ENCODE results near the gene UBP1. TPM values are rescaled to one million over a fixed set of nuclear protein-coding genes. Genes with fewer than 3 reads are reported as not detected.

UBP1 gene
- total RNA-seq, 4 donors from 2014 or later: 51.4 to 71.4 (median 53.9) TPM

DNA sequence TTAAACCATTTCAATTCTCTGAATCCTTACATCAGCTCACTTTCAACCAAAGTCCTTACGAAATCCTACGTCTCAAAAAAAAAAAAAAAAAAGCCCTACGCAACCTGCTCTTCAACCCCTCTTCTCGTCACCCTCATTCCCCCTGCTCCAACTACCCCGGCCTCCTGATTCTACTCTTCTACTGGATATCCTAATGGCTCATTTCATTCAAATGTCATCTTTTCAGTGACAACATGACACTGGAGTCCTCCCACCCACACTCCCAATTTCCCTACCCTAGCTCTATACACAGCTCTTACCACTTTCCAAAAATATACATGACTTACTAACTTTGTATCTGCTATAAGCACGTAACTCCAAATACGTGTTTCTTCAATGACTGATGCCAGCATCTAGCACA, 11.5 kb downstream of the UBP1 start:
- Histone ChIP-seq H3K4me1 (peaks cover 0 to 67% (median 15%) of the 10 kb centered on the region in 4 donors), H3K9me3 (no peaks in the 10 kb centered on the region), H3K36me3 (peaks cover 0 to 8% (median 0%) of the 10 kb centered on the region in 3 donors), H3K4me3 (no peak overlapping the region), H3K27me3 (no peaks in the 10 kb centered on the region), H3K27ac (no peak overlapping the region)
- DNase-seq (ENCODE audit: low spot score in 2 of 2): no peak
- 75 to 77% methylated on average over 7 of the region's 7 CpGs for WGBS, 2 donors
- TF ChIP-seq POLR2A (IDR thresholded peaks at IDR 0.05): no peak

GRCh38 chr3:33426630-33427317, 13.4 kb downstream of the UBP1 start:
- TF ChIP-seq, protein P1, sequence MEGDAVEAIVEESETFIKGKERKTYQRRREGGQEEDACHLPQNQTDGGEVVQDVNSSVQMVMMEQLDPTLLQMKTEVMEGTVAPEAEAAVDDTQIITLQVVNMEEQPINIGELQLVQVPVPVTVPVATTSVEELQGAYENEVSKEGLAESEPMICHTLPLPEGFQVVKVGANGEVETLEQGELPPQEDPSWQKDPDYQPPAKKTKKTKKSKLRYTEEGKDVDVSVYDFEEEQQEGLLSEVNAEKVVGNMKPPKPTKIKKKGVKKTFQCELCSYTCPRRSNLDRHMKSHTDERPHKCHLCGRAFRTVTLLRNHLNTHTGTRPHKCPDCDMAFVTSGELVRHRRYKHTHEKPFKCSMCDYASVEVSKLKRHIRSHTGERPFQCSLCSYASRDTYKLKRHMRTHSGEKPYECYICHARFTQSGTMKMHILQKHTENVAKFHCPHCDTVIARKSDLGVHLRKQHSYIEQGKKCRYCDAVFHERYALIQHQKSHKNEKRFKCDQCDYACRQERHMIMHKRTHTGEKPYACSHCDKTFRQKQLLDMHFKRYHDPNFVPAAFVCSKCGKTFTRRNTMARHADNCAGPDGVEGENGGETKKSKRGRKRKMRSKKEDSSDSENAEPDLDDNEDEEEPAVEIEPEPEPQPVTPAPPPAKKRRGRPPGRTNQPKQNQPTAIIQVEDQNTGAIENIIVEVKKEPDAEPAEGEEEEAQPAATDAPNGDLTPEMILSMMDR (IDR thresholded peaks at IDR 0.05): no peak
- TF ChIP-seq EP300 (IDR thresholded peaks at IDR 0.05) (no peak), POLR2A (IDR thresholded peaks at IDR 0.05) (no peak)
- WGBS, 2 donors: 91 to 92% methylated on average over 10 of the region's 10 CpGs
- Histone ChIP-seq H3K27me3 (no peaks in the 10 kb centered on the region), H3K4me3 (no peak overlapping the region), H3K27ac (no peak overlapping the region), H3K36me3 (peaks cover 0 to 22% (median 0%) of the 10 kb centered on the region in 3 donors), H3K4me1 (peaks cover 0 to 48% (median 13%) of the 10 kb centered on the region in 4 donors), H3K9me3 (no peaks in the 10 kb centered on the region)
- no peak for DNase-seq (ENCODE audit: low spot score in 2 of 2)

DNA sequence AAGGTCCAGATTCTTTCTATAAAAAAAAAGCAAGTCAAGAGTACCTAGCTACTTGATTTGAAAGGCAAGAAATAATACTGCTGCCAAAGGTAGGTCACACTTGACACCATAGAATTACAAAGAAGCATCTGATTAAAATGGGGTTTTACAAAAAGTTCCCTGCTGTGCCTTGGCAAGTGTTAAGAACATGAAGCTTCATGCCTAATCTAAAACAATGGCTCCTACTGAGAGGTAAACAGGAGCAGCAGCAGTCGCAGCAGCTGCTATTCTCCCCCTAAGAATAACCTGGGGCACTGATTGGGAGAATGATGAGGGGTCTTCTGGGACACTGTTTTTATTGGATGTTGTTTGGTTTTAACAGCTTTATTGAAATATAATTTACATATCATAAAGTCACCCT, 14.1 kb downstream of the UBP1 start:
- WGBS, 2 donors: 60 to 65% methylated on average over 1 of the region's 1 CpG
- peaks cover 0 to 41% (median 11%) of the 10 kb centered on the region in 4 donors for H3K4me1 ChIP-seq
- TF ChIP-seq, protein P1 (IDR thresholded peaks at IDR 0.05): no peak
- TF ChIP-seq POLR2A (IDR thresholded peaks at IDR 0.05): no peak
- no peak for TF ChIP-seq EP300 (IDR thresholded peaks at IDR 0.05)
- H3K4me3 ChIP-seq: no peak overlapping the region
- H3K9me3 ChIP-seq: no peaks in the 10 kb centered on the region
- H3K36me3 ChIP-seq: peaks cover 0 to 29% (median 0%) of the 10 kb centered on the region in 3 donors
- no peak overlapping the region for H3K27ac ChIP-seq
- DNase-seq (ENCODE audit: low spot score in 2 of 2): no peak
- no peaks in the 10 kb centered on the region for H3K27me3 ChIP-seq

GRCh38 chr3:33425453-33425852, 14.8 kb downstream of the UBP1 start:
- Histone ChIP-seq H3K36me3 (peaks cover 0 to 35% (median 0%) of the 10 kb centered on the region in 3 donors), H3K4me3 (no peak overlapping the region), H3K27ac (no peak overlapping the region), H3K27me3 (no peaks in the 10 kb centered on the region), H3K4me1 (peaks cover 0 to 35% (median 11%) of the 10 kb centered on the region in 4 donors), H3K9me3 (no peaks in the 10 kb centered on the region)
- no peak for DNase-seq (ENCODE audit: low spot score in 2 of 2)
- 75 to 77% methylated on average over 2 of the region's 2 CpGs for WGBS, 2 donors
- TF ChIP-seq EP300 (IDR thresholded peaks at IDR 0.05) (no peak), POLR2A (IDR thresholded peaks at IDR 0.05) (no peak)
- TF ChIP-seq, protein P1 (IDR thresholded peaks at IDR 0.05): no peak

- WGBS, 2 donors: 89% methylated on average over 10 of the region's 10 CpGs
- Histone ChIP-seq H3K4me3 (no peak overlapping the region), H3K27ac (no peak overlapping the region), H3K9me3 (no peaks in the 10 kb centered on the region), H3K4me1 (peaks cover 0 to 28% (median 9%) of the 10 kb centered on the region in 4 donors), H3K36me3 (peaks cover 0 to 41% (median 0%) of the 10 kb centered on the region in 3 donors), H3K27me3 (no peaks in the 10 kb centered on the region)
- TF ChIP-seq POLR2A (IDR thresholded peaks at IDR 0.05): no peak
- TF ChIP-seq, protein P1 (IDR thresholded peaks at IDR 0.05): no peak
- TF ChIP-seq EP300 (IDR thresholded peaks at IDR 0.05): no peak
- no peak for DNase-seq (ENCODE audit: low spot score in 2 of 2)
Measured at GRCh38 chr3:33424606-33425452, 15.4 kb downstream of the UBP1 start.

All from tibial nerve (tissue), 4 donors.